ENCODE measurements around the gene HTR3A.

The HTR3A gene

GRCh38 chr11:114025329-114025907 is 50.5 kb downstream of the HTR3A start:
- no peak for DNase-seq

DNA sequence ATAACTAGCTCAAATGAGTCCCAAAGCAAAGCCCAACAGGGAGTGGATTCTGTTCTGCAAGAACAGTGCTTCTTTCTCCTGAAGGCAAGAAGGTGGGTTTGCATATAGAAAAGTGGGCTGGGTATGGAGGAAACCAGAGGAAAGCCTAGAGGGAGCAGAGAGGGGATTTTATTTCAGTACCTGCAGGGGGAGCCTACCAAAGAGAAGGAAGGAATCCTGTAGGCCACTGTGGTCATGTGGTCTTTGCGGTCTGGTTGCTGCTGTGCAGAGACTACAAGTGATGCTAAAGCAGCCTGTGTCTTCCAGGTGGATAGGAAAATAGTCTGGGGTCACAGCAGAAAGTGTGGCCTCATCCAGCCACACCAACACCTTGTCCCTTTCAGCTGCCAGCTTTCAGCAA is 51.4 kb downstream of the HTR3A start:
- no peak for DNase-seq

DNA sequence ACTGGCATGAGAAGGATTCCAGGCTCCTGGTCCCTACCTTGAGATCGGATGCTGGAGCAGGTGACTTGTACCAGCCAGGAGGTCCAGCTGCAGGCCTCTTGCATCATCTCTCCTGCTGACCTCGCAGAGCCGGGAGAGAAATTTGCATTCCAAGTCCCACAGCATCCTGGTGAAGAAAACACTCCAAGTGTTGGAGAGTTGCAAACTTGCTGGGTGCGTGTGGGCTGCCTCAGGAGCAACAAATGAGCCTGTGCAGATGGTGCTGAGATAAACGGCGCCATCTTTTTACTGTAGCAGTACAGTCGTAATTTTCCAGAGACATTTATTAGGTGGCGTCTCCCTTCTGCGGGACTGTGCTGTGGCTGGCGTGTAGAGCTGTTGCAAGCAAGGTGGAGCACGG is 52.5 kb downstream of the HTR3A start:
- DNase-seq = peak in 1 of 2 donors; percentile 7

DNA sequence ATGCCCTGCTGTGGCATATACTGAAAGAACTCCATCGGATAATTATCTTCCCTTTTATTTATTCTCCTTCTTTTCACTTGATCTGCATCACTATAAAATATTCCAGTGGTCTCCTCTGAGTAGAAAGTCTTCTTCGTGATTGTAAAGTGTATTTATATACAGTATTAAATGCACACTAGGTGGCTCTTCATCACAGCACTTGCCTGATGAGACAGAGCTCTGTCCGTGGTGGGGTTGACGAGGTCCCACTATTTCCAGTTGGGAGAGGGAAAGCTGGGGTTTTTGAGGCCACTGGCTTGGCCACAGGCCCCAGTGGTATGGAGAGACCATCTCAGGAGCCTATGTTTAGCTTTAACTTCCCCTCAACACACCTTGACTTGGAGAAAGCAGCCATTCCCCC is 53.0 kb downstream of the HTR3A start:
- no peak for DNase-seq

DNA sequence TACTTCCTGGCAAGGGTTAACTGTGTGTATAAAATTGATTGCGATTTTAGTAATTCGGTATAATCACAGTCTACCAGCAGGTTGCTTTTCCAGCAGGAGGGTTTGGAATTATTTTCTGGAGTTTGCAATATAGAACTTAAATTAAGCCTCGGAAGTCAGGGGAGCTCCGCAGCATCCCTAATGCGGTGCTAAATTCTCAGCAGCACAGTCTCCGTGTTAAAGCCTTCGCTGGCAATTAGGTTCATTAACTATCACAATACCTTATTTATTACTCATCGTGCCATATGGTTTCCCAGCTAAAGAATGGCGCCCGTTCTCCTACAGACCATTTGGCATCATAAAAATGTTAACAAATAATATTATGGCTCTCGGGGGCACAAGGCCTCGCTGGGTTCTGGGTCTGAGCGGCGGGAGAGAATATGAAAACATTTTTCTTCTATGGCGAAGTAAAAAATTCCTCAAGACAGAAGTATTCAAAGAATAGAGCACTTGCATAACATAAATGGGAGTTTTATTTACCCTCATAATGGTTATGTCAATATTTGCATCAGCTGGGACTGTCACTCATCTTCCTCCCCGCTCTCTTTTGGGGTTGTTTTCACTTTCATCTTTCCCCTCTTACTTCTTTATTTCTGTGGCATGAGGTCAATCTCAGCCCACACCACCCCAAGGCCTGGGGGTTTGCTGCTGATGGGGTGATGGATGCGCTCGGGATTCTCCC is 56.5 kb downstream of the HTR3A start:
- DNase-seq = no peak

DNA sequence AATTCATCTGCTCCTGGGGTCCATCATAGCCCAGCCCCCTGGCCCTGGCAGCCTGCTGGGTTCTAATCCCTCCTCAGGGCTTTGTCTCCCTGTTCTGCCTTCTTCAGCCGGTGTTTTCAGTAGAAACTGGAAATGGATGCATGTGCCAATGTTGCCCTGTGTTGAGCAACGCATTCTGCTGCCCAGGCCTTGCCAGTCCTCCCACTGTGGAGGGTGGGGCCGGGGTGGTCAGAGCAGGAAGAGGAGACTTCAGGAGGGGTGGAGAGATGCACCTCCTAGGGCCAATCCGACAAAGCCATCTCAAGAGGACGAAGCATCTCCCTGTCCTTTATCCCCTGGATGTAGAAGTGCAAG is 57.0 kb downstream of the HTR3A start:
- no peak for DNase-seq

DNA sequence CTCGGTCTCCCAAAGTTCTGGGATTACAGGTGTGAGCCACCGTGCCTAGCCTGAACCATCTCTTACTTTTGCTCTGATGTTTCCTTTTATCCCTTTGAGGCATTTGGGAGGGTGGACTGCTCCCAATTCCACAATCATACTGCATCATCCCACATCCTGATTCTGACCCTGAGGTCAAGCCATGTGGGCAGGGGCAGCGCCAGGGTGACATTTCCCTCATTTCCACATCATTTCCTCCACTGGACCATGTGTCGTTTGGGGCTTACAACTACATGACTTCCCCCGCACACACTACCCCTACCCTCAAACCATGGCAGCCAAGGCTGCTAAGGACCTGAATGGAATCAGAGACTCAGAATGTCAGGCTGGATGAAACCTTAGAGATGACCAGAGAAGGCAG is 58.2 kb downstream of the HTR3A start:
- DNase-seq = no peak

- no peak for DNase-seq
Observed at GRCh38 chr11:114033572-114033971, 58.7 kb downstream of the HTR3A start.

DNA sequence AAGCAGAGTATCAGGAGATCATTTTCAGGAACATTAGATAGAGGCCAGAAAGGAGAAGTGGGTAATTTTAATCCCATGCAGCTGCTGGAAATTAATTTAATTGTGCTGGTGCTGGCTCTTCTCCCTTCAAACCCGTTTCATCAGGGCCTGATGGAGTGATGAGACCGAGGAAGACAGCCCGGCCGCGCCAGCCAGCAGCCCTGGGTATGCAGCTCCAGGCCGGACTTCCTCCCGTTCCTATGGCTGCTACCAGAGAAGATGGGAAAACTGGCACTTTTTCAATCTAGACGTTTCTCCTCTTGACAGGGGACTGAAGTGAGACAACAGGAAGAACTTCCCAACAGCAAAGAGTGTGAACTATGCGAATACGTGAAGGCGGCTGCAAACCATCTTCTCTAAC is 60.0 kb downstream of the HTR3A start:
- no peak for DNase-seq

DNA sequence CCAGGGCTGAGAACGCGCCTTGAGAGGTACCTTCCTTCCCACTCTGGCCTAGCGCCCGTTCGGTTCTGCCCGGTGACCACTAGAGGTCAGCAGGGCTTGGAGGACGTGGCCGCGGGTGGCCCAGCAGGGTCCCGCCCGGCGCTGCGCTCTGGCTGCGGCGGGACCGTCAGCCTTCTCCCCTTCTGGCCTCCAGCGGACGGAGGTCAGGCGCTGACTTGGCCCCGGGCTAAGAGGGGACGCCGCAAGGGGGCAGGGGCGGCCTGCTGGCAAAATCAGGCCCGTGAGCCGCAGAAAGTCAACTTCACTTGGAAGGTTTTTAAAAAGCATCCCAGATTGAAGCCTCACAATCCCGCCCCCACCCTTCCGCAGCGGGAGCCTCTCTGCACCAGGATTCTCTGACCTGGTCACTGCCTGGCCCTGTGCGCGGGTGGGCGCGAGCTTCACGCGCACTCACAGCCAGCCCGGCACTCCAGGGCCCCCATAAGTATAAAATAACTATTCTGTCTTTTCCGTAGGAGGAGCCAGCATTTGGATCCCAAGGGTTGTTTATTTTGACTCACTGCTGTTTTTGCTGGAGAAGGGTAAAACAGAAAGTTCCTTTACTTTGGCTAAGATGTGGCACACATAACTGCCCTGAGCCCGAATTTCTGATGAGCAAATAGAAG is 61.4 kb downstream of the HTR3A start:
- peak; percentile 55 to 70 for DNase-seq

DNA sequence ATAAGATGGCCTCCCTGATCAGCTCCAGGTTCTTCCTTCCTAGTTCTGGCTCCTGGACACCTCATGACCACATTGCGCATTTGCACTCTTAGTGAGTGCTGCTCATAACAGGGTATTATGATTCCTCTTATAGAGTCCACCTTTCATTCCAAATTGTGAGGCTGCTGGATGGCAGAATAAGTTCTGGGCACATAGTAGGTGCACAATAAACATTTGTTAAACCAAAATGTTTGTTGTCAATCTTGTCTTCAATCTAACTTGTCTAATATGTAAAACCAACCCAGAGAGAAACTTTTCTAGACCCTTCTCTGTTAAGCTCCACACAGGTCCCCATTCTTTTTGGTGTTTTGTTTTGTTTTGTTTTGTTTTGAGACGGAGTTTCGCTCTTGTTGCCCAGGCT is 62.0 kb downstream of the HTR3A start:
- no peak for DNase-seq

DNA sequence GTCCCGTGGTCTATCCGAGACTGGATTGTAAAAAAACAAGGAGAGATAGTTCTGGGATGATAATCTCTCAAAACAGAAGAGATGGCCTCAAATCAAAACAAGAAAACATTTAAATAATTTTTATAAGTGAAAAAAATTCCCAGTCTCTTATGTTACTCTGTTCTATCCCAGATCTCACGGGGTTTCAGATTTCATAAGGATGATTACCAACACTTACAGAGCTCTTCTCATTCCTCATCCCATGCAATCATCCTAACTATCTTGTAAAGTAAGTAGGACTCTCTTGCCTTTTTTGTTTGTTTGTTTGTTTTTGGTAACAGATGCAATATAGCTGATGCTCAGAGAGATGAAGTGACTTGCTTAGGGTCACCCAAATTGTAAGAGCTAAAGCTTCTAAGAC is 64.6 kb downstream of the HTR3A start:
- no peak for DNase-seq

Measured in hippocampal formation (tissue), 2 donors.